Pons (tissue), 1 donor: Measurements from ENCODE around the gene LSM14A.
"Not testable (repeated sequence)": the region's sequence is repeated elsewhere in the genome, so short reads cannot be mapped to it uniquely, and the experiment has no call there.

ENCODE experiments used
- DNase-seq: peaks from one replicate; pipeline ENCODE4 v3.0.0-alpha.2; 2016; ENCODE audit warnings: low spot score

Gene LSM14A

DNA sequence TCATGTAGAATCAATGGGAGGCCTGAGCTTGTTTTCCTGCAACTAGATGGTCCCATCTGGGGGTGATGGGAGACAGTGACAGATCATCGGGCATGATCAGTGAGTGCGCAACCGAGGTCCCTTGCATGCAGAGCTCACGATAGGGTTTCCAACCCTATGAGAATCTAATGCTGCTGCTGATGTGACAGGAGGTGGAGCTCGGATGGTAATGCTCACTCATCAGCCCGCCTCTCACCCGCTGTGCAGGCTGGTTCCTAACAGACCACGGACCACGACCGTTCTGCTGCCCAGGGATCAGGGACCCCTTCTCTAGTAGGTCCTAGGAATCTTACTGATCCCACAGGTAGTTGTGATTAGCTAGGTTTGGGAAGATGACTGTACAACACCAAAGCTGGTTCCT is 58.5 kb downstream of the LSM14A start:
- DNase-seq = peak; percentile 78

DNA sequence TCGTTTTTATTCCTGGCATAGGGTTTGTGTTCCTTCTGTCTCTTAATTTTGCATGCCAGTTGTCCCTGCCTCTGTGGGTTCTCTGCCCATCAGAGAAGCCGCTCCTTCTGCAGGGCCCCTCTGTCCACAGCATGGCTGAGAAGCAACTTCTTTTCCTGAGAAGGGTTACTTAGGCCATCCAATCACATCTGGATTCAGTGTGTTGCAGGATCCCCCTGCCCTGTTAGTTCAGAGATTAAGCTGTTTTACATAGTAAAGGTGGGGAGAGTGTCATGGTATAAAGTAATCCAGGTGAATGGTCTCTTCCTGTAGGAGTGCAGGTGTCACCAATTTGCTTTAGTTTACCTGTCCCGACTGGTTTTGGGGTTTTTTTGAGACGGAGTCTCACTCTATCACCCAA is 59.1 kb downstream of the LSM14A start:
- DNase-seq = no peak

DNA sequence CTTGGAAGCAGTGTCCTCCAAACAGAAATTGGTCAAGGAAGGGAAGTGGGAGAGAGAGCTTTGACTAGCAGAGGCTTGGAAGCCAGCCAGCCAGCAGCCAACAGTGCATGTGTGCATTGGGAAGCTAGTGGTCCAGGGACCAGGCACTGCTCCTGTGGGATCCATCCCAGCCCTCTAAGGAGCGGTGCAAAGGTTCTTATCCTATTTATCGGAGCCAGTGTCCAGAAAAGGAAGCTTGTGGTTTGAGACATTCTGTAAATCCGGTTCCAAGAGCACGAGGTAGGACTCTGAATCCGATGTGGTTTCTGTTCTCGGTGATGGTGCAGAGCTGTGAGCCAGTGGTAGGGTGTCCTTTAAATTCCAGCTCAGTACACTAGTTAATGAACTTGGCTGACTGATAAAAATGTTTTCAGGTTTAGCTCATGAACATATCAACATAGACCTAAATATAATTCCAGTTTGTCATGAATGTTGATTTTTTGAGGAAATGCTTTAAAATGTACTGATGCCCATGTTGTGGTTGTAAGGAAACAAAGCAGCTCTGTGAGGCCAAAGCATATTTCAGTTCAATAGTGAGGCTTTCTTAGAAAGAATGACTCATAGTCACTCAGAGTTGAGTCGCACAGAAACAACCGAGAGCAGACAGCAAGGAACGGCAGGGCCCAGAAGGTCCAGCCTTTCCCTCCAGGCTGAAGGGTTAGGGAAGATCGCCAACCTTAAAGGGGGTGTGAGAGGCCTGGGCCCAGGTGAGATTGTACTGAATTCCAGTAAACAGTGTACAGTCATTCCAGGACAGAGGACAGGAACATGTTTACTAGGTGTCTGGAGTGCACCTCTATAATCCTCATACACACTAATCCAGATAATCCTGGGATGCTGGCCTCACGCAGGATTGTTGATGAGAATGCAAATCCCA is 60.5 kb downstream of the LSM14A start:
- peak; percentile 93 for DNase-seq

DNA sequence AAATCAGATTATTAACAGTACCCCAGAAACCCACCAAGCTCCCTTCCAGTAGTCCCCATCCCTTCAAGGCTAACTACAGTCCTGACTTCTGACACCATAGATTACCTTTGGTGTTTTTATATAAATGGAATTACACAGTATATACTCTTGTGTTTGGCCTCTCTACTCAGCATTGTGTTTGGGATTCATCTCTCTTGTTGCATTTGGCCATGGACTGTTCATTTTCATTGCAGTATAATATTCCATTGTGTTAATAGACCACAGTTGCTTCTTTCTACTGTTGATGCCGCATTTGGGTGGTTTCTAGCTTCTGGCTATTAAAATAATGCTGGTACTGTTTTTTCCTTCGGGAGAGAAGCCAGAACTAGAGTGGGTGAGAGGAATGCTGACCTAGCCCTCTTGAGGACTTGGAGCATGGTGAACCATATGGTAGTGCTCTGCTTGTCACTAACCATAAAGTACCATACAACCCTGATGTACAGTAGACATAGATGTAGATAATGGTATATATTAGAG is 63.2 kb downstream of the LSM14A start:
- no peak for DNase-seq

DNA sequence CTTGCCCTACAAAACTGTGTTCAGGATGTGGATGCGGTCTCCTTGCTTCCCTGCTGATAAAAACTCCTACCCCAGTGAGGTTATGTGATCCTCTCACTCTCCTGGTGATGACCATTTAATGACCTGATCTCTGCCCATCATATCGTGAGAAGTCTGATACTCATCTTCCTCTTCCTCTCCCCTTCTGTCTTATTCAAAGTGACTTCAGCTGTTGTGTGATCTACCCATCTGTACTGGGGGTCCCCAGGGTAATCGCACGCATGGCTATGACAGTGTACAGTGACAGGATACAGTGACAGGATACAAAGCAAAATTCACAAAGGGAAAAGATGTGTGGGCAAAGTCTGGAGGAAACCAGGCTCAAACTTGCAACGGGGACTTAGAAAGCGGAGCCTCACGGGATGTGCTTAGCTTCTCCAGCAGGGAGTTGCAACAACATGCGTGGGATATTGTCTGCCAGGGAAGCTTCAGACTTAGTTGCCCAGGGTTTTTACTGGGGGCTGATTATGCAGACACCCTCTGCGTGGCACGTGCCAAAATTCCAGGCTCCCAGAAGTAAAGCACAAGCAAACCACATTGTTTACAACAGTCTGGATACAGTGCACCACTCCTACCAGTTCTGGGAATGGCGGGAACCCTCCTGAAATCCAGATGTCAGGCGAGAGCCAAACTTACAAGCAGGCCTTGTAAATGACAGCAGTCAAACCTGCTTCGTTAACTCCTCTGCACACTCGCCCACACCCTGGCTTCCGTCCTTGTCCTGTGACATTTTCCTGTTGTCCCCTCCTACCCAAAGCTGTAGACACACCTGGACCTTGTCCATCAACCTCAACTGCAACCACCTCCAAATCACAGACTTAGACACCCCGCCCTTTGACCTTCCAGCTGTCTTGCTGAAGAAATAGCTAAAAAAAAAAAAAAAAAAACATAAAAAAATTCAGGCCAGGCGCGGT is 64.0 kb downstream of the LSM14A start:
- no peak for DNase-seq

DNA sequence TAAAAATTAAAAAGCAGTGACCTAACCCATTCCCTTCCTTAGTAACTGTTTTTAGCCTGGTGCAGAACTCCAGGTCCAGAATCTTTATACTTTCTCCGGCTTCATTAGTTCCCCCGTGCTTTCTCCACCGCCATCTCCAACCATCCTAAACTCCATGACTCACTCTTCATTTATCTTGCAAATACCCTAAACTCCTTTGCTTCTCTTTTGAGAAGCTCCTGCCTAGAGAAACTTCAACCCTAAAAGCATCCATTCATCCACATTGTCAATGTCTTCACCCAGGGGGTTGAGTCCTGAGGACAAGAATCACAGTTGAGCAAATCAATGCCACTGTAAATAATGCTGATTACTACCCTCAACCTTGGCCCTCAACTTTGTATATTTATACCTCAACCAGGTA is 65.0 kb downstream of the LSM14A start:
- DNase-seq = no peak

DNA sequence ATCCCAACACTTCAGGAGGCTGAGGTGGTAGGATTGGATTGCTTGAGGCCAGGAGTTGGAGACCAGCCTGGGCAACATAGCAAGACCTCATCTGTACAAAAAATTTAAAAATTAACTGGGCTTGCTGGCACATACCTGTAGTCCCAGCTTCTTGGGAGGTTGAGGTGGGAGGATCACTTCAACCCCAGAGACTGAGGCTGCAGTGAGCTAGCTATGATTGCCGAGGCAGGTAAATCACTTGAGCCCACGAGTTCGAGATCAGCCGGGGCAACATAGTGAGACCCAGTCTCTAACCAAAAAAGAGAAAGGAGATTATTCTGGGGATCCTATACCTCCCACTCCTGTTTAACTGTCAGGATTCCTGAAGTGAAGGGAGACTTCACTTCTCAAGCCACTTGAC is 65.6 kb downstream of the LSM14A start:
- DNase-seq = no peak

DNA sequence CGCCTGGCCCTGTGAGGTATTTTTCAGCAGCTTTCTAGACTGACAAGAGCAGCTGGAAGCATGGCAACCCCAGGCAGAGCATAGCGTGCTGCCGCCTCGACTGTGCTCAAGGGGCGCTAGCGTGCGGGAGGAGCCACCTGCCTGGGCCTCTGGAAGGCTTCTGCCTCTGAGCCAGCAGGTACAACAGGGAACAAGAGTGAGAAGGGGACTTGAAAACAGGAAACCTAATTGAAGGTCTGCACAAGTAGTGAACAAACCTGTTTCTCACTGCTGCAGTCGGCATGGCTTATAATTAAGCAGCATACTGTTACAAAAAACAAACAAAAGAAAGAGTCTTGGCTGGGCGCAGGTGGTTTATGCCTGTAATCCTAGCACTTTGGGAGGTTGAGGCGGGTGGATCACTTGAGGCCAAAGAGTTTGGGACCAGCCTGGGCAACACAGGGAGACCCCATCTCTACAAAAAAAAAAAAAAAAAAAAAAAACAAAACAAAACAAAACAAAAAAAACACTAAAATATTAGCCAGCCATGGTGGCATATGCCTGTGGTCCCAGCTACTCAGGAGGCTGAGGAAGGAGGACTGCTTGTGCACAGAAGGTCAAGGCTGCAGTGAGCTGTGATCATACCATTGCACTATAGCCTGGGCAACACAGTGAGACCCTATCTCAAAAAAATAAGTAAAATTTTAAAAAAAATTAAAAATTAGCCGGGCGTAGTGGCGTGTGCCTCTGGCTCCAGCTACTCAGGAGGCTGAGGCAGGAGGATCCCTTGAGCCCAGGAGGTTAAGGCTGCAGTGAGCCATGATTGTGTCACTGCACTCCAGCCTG is 69.4 kb downstream of the LSM14A start:
- no peak for DNase-seq

DNA sequence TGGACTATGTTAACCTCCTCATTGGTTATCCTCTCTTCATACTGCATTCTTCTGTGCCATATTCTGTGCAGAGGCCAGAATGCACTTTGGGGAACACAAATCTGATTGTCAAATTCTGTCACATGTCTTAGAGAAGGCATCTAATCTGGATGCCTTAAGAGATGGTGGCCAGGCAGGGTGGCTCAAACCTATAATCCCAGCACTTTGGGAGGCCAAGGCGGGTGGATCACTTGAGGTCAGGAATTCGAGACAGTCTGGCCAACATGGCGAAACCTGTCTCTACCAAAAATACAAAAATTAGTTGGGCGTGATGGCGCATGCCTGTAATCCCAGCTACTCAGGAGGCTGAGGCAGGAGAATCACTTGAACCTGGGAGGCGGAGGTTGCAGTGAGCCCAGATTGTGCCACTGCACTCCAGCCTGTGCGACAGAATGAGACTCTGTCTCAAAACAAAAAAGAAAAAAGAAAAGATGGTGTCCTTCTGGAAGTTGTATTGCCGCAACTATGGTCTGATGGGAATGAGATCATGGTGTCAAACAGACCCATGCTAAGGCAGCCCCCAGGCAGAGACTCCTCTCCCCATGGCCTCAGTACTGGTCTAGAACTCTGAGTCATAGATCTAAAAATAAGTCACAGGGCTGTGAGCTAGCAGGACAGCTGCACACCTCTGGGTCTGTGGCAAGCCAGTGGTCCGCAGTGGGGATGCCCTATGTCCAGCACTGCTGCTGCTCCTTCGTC is 71.0 kb downstream of the LSM14A start:
- DNase-seq = not testable (repeated sequence)

DNA sequence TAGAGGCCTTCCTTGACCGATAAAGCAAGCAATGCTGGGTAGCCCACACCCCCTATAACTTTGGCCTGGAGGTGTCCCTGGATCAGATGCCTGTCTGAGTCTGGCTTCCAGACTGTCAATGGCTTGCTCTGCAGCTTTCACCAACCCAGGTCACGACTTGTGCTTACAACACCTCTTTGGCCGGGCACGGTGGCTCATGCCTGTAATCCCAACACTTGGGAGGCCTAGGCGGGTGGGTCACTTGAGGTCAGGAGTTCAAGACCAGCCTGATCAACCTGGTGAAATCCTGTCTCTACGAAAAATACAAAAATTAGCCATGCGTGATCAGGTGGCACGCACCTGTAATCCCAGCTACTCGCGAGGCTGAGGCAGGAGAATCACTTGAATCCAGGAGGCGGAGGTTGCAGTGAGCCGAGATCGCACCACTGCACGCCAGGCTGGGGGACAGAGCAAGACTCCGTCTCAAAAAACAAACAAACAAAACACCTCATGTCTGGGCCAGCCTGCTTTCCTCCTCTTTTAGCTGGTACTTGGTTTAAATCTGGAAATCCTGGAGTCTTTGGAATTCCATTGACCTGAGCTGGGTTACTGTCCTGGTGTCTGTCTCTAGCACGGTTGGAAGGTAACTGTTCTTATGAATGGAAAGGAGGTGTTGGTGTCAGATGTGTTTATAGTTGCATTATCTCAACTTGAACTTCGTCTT is 71.7 kb downstream of the LSM14A start:
- no peak for DNase-seq

DNA sequence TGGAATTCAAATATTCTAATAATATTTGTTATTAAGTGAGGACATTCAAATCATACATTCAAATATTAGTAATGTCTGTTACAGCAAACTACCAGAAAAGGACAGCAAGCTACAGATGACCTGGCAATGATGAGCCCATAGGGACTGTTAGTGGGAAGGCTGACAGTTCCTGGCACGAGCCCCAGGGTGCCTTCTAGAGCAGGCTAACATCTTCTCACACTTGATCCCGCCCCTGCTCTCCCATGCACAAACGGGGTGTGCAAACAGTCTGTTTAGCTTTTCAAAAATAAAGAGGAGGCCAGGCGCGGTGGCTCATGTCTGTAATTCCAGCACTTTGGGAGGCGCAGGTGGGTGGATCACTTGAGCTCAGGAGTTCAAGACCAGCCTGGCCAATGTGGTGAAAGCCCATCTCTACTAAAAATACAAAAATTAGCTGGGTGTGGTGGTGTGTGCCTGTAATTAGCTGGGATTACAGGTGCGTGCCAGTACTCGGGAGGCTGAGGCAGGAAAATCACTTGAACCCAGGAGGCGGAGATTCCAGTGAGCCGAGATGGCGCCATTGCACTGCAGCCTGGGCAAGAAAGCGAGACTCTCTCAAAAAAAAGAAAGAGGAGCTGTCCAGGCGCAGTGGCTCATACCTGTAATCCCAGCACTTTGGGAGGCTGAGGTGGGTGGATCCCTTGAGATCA is 72.5 kb downstream of the LSM14A start:
- no peak for DNase-seq

DNA sequence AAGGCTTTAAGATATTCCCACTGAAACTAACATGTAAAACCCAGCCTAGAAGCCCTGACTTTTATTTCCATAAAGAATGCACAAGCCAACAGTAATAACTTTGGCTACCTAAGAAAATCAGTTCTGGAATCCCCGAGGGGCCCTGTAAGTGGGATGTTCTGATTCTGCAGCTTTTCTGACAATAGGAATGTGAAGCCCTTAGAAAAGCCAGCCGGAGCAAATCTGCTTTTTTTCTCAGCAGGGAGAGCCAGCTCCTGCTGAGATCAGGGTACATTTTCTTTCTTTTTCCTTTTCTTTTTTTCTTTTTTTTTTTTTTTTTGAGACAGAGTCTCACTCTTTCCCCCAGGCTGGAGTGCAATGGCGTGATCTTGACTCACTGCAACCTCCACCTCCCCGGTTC is 74.0 kb downstream of the LSM14A start:
- DNase-seq = no peak

DNA sequence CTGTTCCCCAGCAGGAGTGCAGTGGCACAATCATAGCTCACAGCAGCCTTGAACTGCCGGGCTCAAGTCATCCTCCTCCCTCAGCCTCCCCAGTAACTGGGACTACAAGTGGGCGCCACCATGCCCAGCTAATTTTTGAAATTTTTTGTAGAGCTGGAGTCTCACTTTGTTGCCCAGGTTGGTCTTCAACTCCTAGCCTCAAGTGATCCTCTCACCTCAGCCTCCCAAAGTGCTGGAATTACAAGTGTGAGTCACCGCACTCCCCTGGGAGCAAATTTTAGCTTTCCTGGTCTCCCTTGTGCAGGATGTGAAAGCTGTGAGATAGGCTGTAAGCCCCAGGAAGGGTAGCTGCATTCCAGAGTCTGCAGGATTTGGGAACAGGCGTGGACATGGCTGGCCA is 76.6 kb downstream of the LSM14A start:
- DNase-seq = no peak

DNA sequence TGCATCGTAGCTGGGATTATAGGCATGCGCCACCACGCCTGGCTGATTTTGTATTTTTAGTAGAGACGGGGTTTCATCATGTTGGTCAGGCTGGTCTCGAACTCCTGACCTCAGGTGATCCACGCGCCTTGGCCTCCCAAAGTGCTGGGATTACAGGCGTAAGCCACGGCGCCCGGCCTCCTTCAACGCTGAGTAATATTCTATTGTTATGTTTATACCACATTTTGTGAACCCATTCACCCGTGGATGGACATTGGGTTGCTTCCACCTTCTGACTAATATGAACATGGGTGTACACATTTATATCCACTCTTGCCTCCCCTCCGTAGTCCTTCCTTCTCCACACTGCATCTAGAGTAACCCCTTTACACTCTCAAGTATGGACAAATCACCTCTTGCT is 80.9 kb downstream of the LSM14A start:
- not testable (repeated sequence) for DNase-seq

DNA sequence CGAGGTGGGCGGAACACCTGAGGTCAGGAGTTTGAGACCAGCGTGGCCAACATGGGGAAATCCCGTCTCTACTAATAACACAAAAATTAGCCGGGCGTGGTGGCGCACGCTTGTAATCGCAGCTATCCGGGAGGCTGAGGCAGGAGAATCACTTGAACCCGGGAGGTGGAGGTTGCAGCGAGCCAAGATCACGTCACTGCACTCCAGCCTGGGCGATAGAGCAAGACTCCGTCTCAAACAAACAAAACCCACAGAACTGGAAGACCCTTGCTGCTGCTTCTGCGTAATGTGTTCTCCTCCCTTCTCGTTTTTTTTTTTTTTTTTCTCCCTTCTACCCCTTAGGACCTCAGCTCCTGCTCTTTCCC is 81.4 kb downstream of the LSM14A start:
- DNase-seq = not testable (repeated sequence)

DNA sequence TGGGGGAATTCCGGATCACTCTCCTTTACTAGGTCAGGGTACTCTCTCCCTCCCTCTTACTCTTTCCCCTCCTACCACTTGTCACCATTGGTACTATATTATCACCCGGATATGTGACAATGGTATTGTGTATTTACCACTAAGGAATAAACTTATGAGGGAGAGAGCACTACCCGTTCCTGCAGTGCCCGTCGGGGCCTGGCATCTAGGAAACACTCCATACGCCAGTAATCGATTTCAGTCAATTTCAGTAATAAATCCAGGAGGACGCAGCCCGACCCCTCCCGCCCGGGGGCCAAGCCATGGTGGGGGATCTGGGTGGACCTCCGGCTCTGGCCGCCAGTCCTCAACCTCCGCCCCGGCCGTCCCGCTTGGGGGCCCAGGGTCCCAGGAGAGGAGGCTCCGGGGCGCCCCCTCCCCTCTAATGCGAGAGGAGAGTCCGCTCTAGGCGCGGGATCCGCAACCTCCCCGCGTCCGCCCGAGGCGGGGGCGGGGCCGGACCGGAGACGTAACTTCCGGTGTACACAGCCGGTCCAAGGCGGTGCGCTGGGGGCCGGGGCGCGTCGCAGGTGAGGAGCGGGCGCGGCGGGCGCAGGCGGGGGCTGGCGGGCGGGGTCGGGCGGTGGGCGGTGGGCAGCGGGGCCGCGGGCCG is 81.9 kb downstream of the LSM14A start, which contains the start of gene GARRE1:
TSS of gene GARRE1 (plus strand) at position 509 of the 652 bp plus-strand sequence. CDS start 45,920 bp downstream, outside the sequence.
- DNase-seq = peak; percentile 75

DNA sequence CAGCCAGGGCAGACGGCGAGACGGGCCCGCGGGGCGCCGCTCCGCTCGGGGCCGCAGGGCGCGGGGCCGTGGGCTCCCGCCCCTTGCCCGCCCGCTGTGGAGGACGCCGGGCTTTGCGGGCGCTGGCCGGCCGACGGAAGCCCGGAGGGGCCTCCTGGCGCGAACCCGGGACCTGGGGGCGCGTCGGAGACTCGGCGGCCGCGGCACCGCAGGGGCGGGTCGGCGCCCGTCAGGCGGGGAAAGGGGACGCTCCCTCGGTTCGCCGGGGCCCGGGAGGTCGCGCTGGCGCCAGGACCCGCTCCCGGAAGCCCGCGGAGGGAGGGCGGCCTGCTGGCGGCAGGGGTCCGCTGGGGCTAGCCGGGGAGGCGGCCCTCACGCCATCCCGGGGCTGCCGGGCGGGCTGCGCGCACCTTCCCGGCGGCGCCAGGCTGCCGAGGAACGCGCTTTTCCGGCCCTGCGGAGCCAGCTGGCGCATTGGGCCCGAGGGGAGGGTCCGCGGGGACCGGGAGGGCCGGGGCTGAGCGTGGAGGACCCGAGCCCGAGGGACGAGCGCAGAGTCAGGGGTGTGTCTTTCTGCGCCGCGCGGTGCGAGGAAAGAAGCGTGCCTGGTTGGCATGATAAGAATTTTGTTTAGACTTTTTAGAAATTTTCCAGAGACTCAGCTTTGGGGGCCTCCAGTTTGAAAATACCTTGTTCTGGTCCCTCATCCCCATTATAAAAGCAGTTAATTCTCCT is 82.6 kb downstream of the LSM14A start:
- no peak for DNase-seq

DNA sequence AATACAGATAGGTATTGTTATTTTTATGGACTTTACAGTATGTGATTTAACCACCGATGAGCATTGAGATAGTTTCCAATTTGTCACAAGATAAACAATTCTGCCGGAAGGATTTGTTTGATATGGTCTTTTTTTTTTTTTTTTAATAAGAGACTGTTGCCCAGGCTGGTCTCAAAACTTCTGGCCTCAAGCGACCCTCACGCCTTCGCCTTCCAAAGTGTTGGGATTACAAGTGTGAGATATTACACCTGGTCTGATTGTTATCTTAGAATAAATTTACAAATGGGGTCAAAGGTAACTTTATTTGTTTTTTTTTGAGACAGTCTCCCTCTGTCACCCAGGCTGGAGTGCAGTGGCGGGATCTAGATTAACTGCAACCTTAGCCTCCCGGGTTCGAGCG is 83.2 kb downstream of the LSM14A start:
- no peak for DNase-seq
